Measurements from ENCODE around the gene ENPP3. TPM values are rescaled to one million over a fixed set of nuclear protein-coding genes. Genes with fewer than 3 reads are reported as not detected.

ENPP3 gene
- total RNA-seq, 1 experiment from 2014 or later, result 0.15 TPM

- H2BK20ac ChIP-seq (ENCODE audit: low read depth, low read length, poor library complexity, severe bottlenecking), result no peak overlapping the region
- no peaks in the 10 kb centered on the region for H3K36me3 Mint-ChIP-seq (ENCODE audit: insufficient read depth in 1 of 3, low read depth in 3 of 3)
- H3K23me2 ChIP-seq (ENCODE audit: insufficient read length, low read depth, low read length, poor library complexity, severe bottlenecking), result no peaks in the 10 kb centered on the region
These were observed 133.7 kb downstream of the ENPP3 start for GRCh38 chr6:131770776-131771175.

More at GRCh38 chr6:131770776-131771175, 133.7 kb downstream of the ENPP3 start:
- H3K56ac ChIP-seq (ENCODE audit: insufficient read length, low read depth, low read length), result no peak overlapping the region
- no peak overlapping the region for H2AFZ ChIP-seq (ENCODE audit: low read length)
- no peak overlapping the region for H3K9ac ChIP-seq (ENCODE audit: extremely low read depth, insufficient read length, low read length)
- H3K27ac Mint-ChIP-seq, result no peak overlapping the region
- no peaks in the 10 kb centered on the region for H3K27me3 ChIP-seq (ENCODE audit: insufficient read depth, low read length)
- H2BK15ac ChIP-seq (ENCODE audit: low read depth, low read length), result no peak overlapping the region
- H2BK12ac ChIP-seq (ENCODE audit: insufficient read length, low read depth, low read length), result no peak overlapping the region
- TF ChIP-seq CTCF (conservative IDR thresholded peaks at IDR 0.05), result no peak
- no peak overlapping the region for H2AK5ac ChIP-seq (ENCODE audit: insufficient read length, low read length)
- H2BK5ac ChIP-seq (ENCODE audit: insufficient read length, low read length), result no peak overlapping the region
- no peaks in the 10 kb centered on the region for H3K79me2 ChIP-seq (ENCODE audit: insufficient read depth, low read length)
- no peak overlapping the region for H3T11ph ChIP-seq (ENCODE audit: low read length)
- no peak overlapping the region for H3K27ac ChIP-seq (ENCODE audit: insufficient read length, low read depth, low read length)
- no peak overlapping the region for H4K5ac ChIP-seq (ENCODE audit: insufficient read length, low read depth, low read length)
- DNase-seq, result no peak
- H4K91ac ChIP-seq (ENCODE audit: insufficient read length, low read depth, low read length), result no peak overlapping the region
- H2BK120ac ChIP-seq (ENCODE audit: low read depth, low read length, poor library complexity, severe bottlenecking), result no peak overlapping the region
- no peaks in the 10 kb centered on the region for H4K20me1 ChIP-seq (ENCODE audit: control insufficient read depth, insufficient read depth, insufficient read length)
- no peaks in the 10 kb centered on the region for H3K4me1 ChIP-seq (ENCODE audit: insufficient read depth, low read length)
- no peaks in the 10 kb centered on the region for H3K9me3 ChIP-seq (ENCODE audit: control insufficient read depth, low read depth, low read length)
- H3K4ac ChIP-seq (ENCODE audit: low read depth, low read length), result no peak overlapping the region
- H3K27me3 Mint-ChIP-seq (ENCODE audit: low read depth), result peaks cover 22% of the 10 kb centered on the region
- no CpG with 5 or more reads among the region's 1 CpG for WGBS (ENCODE audit: extremely low coverage, insufficient read length, low lambda C conversion rate)
- no peak overlapping the region for H3K4me2 ChIP-seq (ENCODE audit: insufficient read depth, insufficient read length, low read length)
- H3K18ac ChIP-seq (ENCODE audit: insufficient read length, low read depth, low read length), result no peak overlapping the region
- no peak overlapping the region for H3K14ac ChIP-seq (ENCODE audit: insufficient read depth, low read length)
- no peaks in the 10 kb centered on the region for H3K79me1 ChIP-seq (ENCODE audit: insufficient read depth, low read depth, low read length, poor library complexity, severe bottlenecking)
- H3K4me3 Mint-ChIP-seq, result no peak overlapping the region
- no peak overlapping the region for H4K8ac ChIP-seq (replicated peaks; ENCODE audit: insufficient read length, low read depth, low read length)
- peaks cover 4 to 11% of the 10 kb centered on the region in 2 experiments; a peak in 3 of 4 replicates for H3K4me1 Mint-ChIP-seq
- no peaks in the 10 kb centered on the region for H3K9me3 Mint-ChIP-seq
- no peak overlapping the region for H3K23ac ChIP-seq (ENCODE audit: insufficient read length, low read depth, low read length)

Measured in H9 (cell line).